ENCODE data around the gene CCNL2. TPM values are rescaled to one million over a fixed set of nuclear protein-coding genes. Genes with fewer than 3 reads are reported as not detected.
"Not testable (repeated sequence)": the region's sequence is repeated elsewhere in the genome, so short reads cannot be mapped to it uniquely, and the experiment has no call there.

CCNL2 gene
- total RNA-seq, 1 donor from 2014 or later, result 225 TPM

GRCh38 chr1:1415751-1416150, 16.6 kb upstream of the CCNL2 start:
- no peak overlapping the region for H3K27ac Mint-ChIP-seq

GRCh38 chr1:1412311-1412902, 13.3 kb upstream of the CCNL2 start:
- H3K4me1 Mint-ChIP-seq, result peaks cover 18% of the 10 kb centered on the region
- H3K4me3 Mint-ChIP-seq; POLR2A ChIA-PET; CTCF ChIA-PET; H3K27me3 Mint-ChIP-seq; intact Hi-C loops (cut with micrococcal nuclease); ATAC-seq (ENCODE audit: low read depth); H3K27ac Mint-ChIP-seq; H3K36me3 Mint-ChIP-seq (ENCODE audit: low read depth); DNase-seq; H3K9me3 Mint-ChIP-seq: not testable (repeated sequence)

More at GRCh38 chr1:1415751-1416150, 16.6 kb upstream of the CCNL2 start:
- ATAC-seq (ENCODE audit: low read depth) (no peak), DNase-seq (no peak)
- peaks cover 3% of the 10 kb centered on the region for H3K36me3 Mint-ChIP-seq (ENCODE audit: low read depth)
- H3K4me3 Mint-ChIP-seq, result no peak overlapping the region
- peaks cover 3% of the 10 kb centered on the region for H3K4me1 Mint-ChIP-seq
- intact Hi-C loops (cut with micrococcal nuclease), result no loop called here
- no peak for TF ChIP-seq CTCF (IDR thresholded peaks at IDR 0.05)
- peaks cover 2% of the 10 kb centered on the region for H3K9me3 Mint-ChIP-seq
- ChIA-PET CTCF (no interaction called here), POLR2A (no interaction called here)
- H3K27me3 Mint-ChIP-seq, result no peaks in the 10 kb centered on the region

GRCh38 chr1:1411626-1412025, 12.5 kb upstream of the CCNL2 start:
- ATAC-seq (ENCODE audit: low read depth), result no peak
- DNase-seq, result no peak
- CTCF ChIA-PET, result no interaction called here
- Mint-ChIP-seq H3K9me3 (peaks cover 2% of the 10 kb centered on the region), H3K27me3 (no peaks in the 10 kb centered on the region), H3K4me3 (no peak overlapping the region), H3K36me3 (ENCODE audit: low read depth) (peaks cover 11% of the 10 kb centered on the region), H3K27ac (no peak overlapping the region), H3K4me1 (peaks cover 21% of the 10 kb centered on the region)
- no peak for TF ChIP-seq CTCF (IDR thresholded peaks at IDR 0.05)
- intact Hi-C loops (cut with micrococcal nuclease), result no loop called here
- POLR2A ChIA-PET, result no interaction called here

GRCh38 chr1:1410238-1410637, 11.1 kb upstream of the CCNL2 start:
- ATAC-seq (ENCODE audit: low read depth); H3K9me3 Mint-ChIP-seq; H3K27ac Mint-ChIP-seq; H3K27me3 Mint-ChIP-seq; intact Hi-C loops (cut with micrococcal nuclease); DNase-seq; CTCF ChIA-PET: not testable (repeated sequence)
- Mint-ChIP-seq H3K4me3 (peak overlapping the region; percentile 52), H3K4me1 (peaks cover 30% of the 10 kb centered on the region), H3K36me3 (ENCODE audit: low read depth) (peaks cover 20% of the 10 kb centered on the region)
- POLR2A ChIA-PET, result interaction anchor here (1.0 kb wide), 1 partner anchor 35 kb away, joined by 6 read pairs; the partner anchor contains the start of gene AURKAIP1

- H3K27me3 Mint-ChIP-seq, result no peaks in the 10 kb centered on the region
- H3K4me1 Mint-ChIP-seq, result peaks cover 37% of the 10 kb centered on the region
- ATAC-seq (ENCODE audit: low read depth), result peak; percentile 21
- H3K36me3 Mint-ChIP-seq (ENCODE audit: low read depth), result peaks cover 40% of the 10 kb centered on the region
- H3K27ac Mint-ChIP-seq, result peak overlapping the region; percentile 76
- intact Hi-C loops (cut with micrococcal nuclease), result loop anchor here (1.0 to 10.0 kb wide), 6 partner anchors 8 to 497 kb away; partner anchors contain the start of genes ATAD3B, AURKAIP1, CCNL2 and UBE2J2
- CTCF ChIA-PET, result interaction anchor here (0.6 to 0.9 kb wide), 2 partner anchors 9 to 33 kb away, joined by 3 read pairs; partner anchors contain the start of genes AURKAIP1 and CCNL2
- TF ChIP-seq CTCF (IDR thresholded peaks at IDR 0.05), result no peak
- DNase-seq, result no peak
- peaks cover 2% of the 10 kb centered on the region for H3K9me3 Mint-ChIP-seq
- H3K4me3 Mint-ChIP-seq, result peak overlapping the region; percentile 92
- POLR2A ChIA-PET, result interaction anchor here (0.5 to 3.7 kb wide), 13 partner anchors 9 to 459 kb away, joined by 3 to 44 read pairs (median 4); partner anchors contain the start of genes AURKAIP1, CCNL2, MIB2 and UBE2J2
Observed at GRCh38 chr1:1407636-1408318, 8.6 kb upstream of the CCNL2 start.
